ENCODE data around the gene TTC28. TPM values are rescaled to one million over a fixed set of nuclear protein-coding genes. Genes with fewer than 3 reads are reported as not detected.
A peak's percentile ranks its signal among the peaks of the same experiment; 100 is the strongest.

Gene TTC28
- total and polyA plus RNA-seq, 12 donors: 2.1 to 27.7 (median 20.4) TPM

DNA sequence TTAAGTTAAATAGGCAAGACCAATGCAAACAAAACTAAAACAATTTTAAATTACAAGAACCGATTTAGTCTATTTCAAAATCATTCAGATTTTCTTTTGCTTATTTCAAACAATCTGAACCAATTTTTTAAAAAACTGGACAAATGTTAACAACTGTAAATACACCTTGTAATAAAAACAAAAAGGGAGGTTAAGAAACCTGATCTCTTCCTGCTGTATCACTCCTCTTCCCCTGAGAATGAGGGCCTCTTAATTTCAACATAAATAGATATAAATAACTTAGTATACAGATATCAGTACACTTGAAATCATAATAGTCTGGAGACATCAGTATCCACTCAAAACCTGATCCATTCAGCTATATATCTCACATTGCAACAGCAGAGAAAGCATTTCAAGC is 346.6 kb downstream of the TTC28 start:
- Histone ChIP-seq H3K27ac (no peak overlapping the region), H3K4me1 (peaks cover 0 to 43% (median 21%) of the 10 kb centered on the region in 9 donors), H3K27me3 (no peaks in the 10 kb centered on the region), H3K4me3 (no peak overlapping the region), H3K36me3 (no peaks in the 10 kb centered on the region), H3K9me3 (peaks cover 0 to 12% (median 0%) of the 10 kb centered on the region in 11 donors)
- DNase-seq: no peak
- WGBS, 2 donors: 78 to 89% methylated on average over 1 of the region's 1 CpG
- intact Hi-C loops (cut with DNase I): no loop called here
- TF ChIP-seq, protein P1, sequence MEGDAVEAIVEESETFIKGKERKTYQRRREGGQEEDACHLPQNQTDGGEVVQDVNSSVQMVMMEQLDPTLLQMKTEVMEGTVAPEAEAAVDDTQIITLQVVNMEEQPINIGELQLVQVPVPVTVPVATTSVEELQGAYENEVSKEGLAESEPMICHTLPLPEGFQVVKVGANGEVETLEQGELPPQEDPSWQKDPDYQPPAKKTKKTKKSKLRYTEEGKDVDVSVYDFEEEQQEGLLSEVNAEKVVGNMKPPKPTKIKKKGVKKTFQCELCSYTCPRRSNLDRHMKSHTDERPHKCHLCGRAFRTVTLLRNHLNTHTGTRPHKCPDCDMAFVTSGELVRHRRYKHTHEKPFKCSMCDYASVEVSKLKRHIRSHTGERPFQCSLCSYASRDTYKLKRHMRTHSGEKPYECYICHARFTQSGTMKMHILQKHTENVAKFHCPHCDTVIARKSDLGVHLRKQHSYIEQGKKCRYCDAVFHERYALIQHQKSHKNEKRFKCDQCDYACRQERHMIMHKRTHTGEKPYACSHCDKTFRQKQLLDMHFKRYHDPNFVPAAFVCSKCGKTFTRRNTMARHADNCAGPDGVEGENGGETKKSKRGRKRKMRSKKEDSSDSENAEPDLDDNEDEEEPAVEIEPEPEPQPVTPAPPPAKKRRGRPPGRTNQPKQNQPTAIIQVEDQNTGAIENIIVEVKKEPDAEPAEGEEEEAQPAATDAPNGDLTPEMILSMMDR (IDR thresholded peaks at IDR 0.05): no peak
- no peak for ATAC-seq

- TF ChIP-seq, protein P1 (IDR thresholded peaks at IDR 0.05): no peak
- no peak for ATAC-seq
Observed at GRCh38 chr22:28332410-28332809, 347.2 kb downstream of the TTC28 start.

GRCh38 chr22:28331695-28332094 is 347.9 kb downstream of the TTC28 start:
- Histone ChIP-seq H3K4me1 (peaks cover 0 to 43% (median 21%) of the 10 kb centered on the region in 9 donors), H3K27ac (no peak overlapping the region), H3K4me3 (no peak overlapping the region), H3K27me3 (no peaks in the 10 kb centered on the region), H3K36me3 (no peaks in the 10 kb centered on the region), H3K9me3 (peaks cover 0 to 12% (median 0%) of the 10 kb centered on the region in 11 donors)
- intact Hi-C loops (cut with DNase I): no loop called here
- TF ChIP-seq, protein P1 (IDR thresholded peaks at IDR 0.05): no peak
- DNase-seq: no peak
- no peak for ATAC-seq

More at GRCh38 chr22:28332410-28332809, 347.2 kb downstream of the TTC28 start:
- intact Hi-C loops (cut with DNase I): no loop called here
- H3K4me1 ChIP-seq: peaks cover 0 to 43% (median 21%) of the 10 kb centered on the region in 9 donors
- no peak overlapping the region for H3K4me3 ChIP-seq
- peaks cover 0 to 12% (median 0%) of the 10 kb centered on the region in 11 donors for H3K9me3 ChIP-seq
- no peak for DNase-seq
- no peaks in the 10 kb centered on the region for H3K27me3 ChIP-seq
- H3K27ac ChIP-seq: no peak overlapping the region
- H3K36me3 ChIP-seq: no peaks in the 10 kb centered on the region
- 56 to 76% methylated on average over 1 of the region's 1 CpG for WGBS, 2 donors

GRCh38 chr22:28329186-28330073 is 350.2 kb downstream of the TTC28 start:
- intact Hi-C loops (cut with DNase I): no loop called here
- TF ChIP-seq, protein P1 (IDR thresholded peaks at IDR 0.05): no peak
- peaks cover 0 to 3% (median 0%) of the 10 kb centered on the region in 11 donors for H3K9me3 ChIP-seq
- WGBS, 2 donors: 55 to 67% methylated on average over 3 of the region's 3 CpGs
- H3K36me3 ChIP-seq: no peaks in the 10 kb centered on the region
- no peaks in the 10 kb centered on the region for H3K27me3 ChIP-seq
- H3K4me1 ChIP-seq: peaks cover 0 to 43% (median 21%) of the 10 kb centered on the region in 9 donors
- H3K4me3 ChIP-seq: no peak overlapping the region
- peak overlapping the region in 1 of 10 donors; percentile 24 for H3K27ac ChIP-seq
- DNase-seq (no peak), ATAC-seq (peak in 3 of 8 donors; percentile 23 to 70 (median 57))
